Measurements from ENCODE around the gene AHRR.

DNA sequence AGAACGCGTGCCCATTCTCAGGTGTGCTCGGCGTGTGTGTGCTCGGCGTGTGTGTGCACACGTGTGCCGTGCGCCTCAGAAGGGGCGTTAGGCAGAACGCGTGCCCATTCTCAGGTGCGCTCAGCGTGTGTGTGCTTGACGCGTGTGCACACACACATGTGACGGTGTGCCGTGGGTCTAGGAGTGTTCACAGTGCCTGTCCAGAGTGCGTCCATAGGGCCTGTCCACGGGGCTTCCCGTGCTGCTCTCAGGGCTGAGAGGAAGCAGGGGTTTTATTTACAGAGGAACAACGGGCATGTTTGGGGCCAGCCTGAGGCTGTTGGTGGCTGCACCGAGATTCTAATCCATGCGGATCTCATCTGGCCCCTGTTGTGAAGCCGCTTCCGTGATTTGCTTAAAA, 14.2 kb upstream of the AHRR start:
- TF ChIP-seq, protein P1, sequence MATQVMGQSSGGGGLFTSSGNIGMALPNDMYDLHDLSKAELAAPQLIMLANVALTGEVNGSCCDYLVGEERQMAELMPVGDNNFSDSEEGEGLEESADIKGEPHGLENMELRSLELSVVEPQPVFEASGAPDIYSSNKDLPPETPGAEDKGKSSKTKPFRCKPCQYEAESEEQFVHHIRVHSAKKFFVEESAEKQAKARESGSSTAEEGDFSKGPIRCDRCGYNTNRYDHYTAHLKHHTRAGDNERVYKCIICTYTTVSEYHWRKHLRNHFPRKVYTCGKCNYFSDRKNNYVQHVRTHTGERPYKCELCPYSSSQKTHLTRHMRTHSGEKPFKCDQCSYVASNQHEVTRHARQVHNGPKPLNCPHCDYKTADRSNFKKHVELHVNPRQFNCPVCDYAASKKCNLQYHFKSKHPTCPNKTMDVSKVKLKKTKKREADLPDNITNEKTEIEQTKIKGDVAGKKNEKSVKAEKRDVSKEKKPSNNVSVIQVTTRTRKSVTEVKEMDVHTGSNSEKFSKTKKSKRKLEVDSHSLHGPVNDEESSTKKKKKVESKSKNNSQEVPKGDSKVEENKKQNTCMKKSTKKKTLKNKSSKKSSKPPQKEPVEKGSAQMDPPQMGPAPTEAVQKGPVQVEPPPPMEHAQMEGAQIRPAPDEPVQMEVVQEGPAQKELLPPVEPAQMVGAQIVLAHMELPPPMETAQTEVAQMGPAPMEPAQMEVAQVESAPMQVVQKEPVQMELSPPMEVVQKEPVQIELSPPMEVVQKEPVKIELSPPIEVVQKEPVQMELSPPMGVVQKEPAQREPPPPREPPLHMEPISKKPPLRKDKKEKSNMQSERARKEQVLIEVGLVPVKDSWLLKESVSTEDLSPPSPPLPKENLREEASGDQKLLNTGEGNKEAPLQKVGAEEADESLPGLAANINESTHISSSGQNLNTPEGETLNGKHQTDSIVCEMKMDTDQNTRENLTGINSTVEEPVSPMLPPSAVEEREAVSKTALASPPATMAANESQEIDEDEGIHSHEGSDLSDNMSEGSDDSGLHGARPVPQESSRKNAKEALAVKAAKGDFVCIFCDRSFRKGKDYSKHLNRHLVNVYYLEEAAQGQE (IDR thresholded peaks at IDR 0.05; ENCODE audit: unreplicated experiment) = no peak
- TF ChIP-seq, protein P2, sequence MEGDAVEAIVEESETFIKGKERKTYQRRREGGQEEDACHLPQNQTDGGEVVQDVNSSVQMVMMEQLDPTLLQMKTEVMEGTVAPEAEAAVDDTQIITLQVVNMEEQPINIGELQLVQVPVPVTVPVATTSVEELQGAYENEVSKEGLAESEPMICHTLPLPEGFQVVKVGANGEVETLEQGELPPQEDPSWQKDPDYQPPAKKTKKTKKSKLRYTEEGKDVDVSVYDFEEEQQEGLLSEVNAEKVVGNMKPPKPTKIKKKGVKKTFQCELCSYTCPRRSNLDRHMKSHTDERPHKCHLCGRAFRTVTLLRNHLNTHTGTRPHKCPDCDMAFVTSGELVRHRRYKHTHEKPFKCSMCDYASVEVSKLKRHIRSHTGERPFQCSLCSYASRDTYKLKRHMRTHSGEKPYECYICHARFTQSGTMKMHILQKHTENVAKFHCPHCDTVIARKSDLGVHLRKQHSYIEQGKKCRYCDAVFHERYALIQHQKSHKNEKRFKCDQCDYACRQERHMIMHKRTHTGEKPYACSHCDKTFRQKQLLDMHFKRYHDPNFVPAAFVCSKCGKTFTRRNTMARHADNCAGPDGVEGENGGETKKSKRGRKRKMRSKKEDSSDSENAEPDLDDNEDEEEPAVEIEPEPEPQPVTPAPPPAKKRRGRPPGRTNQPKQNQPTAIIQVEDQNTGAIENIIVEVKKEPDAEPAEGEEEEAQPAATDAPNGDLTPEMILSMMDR (conservative IDR thresholded peaks at IDR 0.05; ENCODE audit: low read depth in 2 of 2) = no peak
- TF ChIP-seq CREB1 (CRISPR knock-in tag; IDR thresholded peaks at IDR 0.05; ENCODE audit: low read depth) (no peak), EZH2phosphoT487 (IDR thresholded peaks at IDR 0.05; ENCODE audit: unreplicated experiment) (no peak), POLR2AphosphoS5 (IDR thresholded peaks at IDR 0.05; ENCODE audit: low read depth) (no peak), ZNF114 (CRISPR knock-in tag; IDR thresholded peaks at IDR 0.05) (no peak), EZH2 (IDR thresholded peaks at IDR 0.05; ENCODE audit: low read depth, unreplicated experiment) (no peak)
